Stimulated activated naive CD8-positive, alpha-beta T cell treated with anti-CD3 and anti-CD28 coated beads, Interleukin-15, amount 100 ng/mL, for 72 hours (primary cell): ENCODE results near the gene SLX4IP.

ENCODE experiments used
- ATAC-seq: fragments of 150-1000 bp; cut with Tn5 transposase; 2 replicates; pipeline ENCODE4 v1.10.0; 2021; ENCODE audit warnings: mild to moderate bottlenecking, moderate library complexity
- DNase-seq, 2 donors: peaks; one replicate each; pipeline ENCODE4 v3.0.0; 2021 to 2022
- H3K27ac Mint-ChIP-seq, 2 donors: one replicate each; pipeline ENCODE4 v1.8.0; 2022; ENCODE audit warnings: mild to moderate bottlenecking in 2 of 2, mixed read lengths in 2 of 2, moderate library complexity in 2 of 2
- H3K27me3 Mint-ChIP-seq: one replicate; pipeline ENCODE4 v1.8.0; 2022; ENCODE audit warnings: mixed read lengths
- H3K4me1 Mint-ChIP-seq: one replicate; pipeline ENCODE4 v1.8.0; 2022; ENCODE audit warnings: mild to moderate bottlenecking, mixed read lengths
- H3K4me3 Mint-ChIP-seq, 2 donors: one replicate each; pipeline ENCODE4 v1.8.0; 2022; ENCODE audit warnings: mild to moderate bottlenecking in 2 of 2, mixed read lengths in 2 of 2, moderate library complexity in 1 of 2
- H3K9me3 Mint-ChIP-seq, 2 donors: one replicate each; pipeline ENCODE4 v1.8.0; 2022; ENCODE audit warnings: mixed read lengths in 2 of 2

SLX4IP gene

GRCh38 chr20:10565191-10565921 is 130.3 kb downstream of the SLX4IP start:
- Mint-ChIP-seq H3K27me3 (no peaks in the 10 kb centered on the region), H3K9me3 (peaks cover 0 to 8% of the 10 kb centered on the region in 2 donors), H3K4me3 (no peak overlapping the region), H3K27ac (no peak overlapping the region), H3K4me1 (peaks cover 27% of the 10 kb centered on the region)
- DNase-seq (no peak), ATAC-seq (no peak)

GRCh38 chr20:10565922-10566897 is 131.1 kb downstream of the SLX4IP start:
- peaks cover 0 to 8% of the 10 kb centered on the region in 2 donors for H3K9me3 Mint-ChIP-seq
- H3K27ac Mint-ChIP-seq = no peak overlapping the region
- H3K4me1 Mint-ChIP-seq = peaks cover 29% of the 10 kb centered on the region
- DNase-seq (no peak), ATAC-seq (no peak)
- no peaks in the 10 kb centered on the region for H3K27me3 Mint-ChIP-seq
- no peak overlapping the region for H3K4me3 Mint-ChIP-seq

GRCh38 chr20:10568032-10568431 is 132.9 kb downstream of the SLX4IP start:
- DNase-seq (no peak), ATAC-seq (no peak)
- no peak overlapping the region for H3K27ac Mint-ChIP-seq
- peaks cover 37% of the 10 kb centered on the region for H3K4me1 Mint-ChIP-seq
- H3K9me3 Mint-ChIP-seq = peaks cover 0 to 4% of the 10 kb centered on the region in 2 donors
- no peak overlapping the region for H3K4me3 Mint-ChIP-seq
- H3K27me3 Mint-ChIP-seq = no peaks in the 10 kb centered on the region

GRCh38 chr20:10571313-10571815 is 136.3 kb downstream of the SLX4IP start:
- Mint-ChIP-seq H3K27me3 (no peaks in the 10 kb centered on the region), H3K9me3 (peaks cover 0 to 4% of the 10 kb centered on the region in 2 donors), H3K4me1 (peaks cover 22% of the 10 kb centered on the region), H3K4me3 (no peak overlapping the region), H3K27ac (no peak overlapping the region)
- DNase-seq = no peak
- peak; percentile 26 for ATAC-seq

GRCh38 chr20:10572853-10573252 is 137.7 kb downstream of the SLX4IP start:
- no peaks in the 10 kb centered on the region for H3K27me3 Mint-ChIP-seq
- DNase-seq = no peak
- H3K4me3 Mint-ChIP-seq = no peak overlapping the region
- H3K27ac Mint-ChIP-seq = no peak overlapping the region
- H3K4me1 Mint-ChIP-seq = peaks cover 22% of the 10 kb centered on the region
- H3K9me3 Mint-ChIP-seq = no peaks in the 10 kb centered on the region
- no peak for ATAC-seq

- no peak for ATAC-seq
- H3K27ac Mint-ChIP-seq = no peak overlapping the region
- no peak overlapping the region for H3K4me3 Mint-ChIP-seq
- H3K4me1 Mint-ChIP-seq = peaks cover 24% of the 10 kb centered on the region
- no peaks in the 10 kb centered on the region for H3K9me3 Mint-ChIP-seq
- H3K27me3 Mint-ChIP-seq = no peaks in the 10 kb centered on the region
- DNase-seq = no peak
These were observed 138.3 kb downstream of the SLX4IP start for GRCh38 chr20:10573273-10573950.

GRCh38 chr20:10573951-10574339 is 138.8 kb downstream of the SLX4IP start:
- H3K27me3 Mint-ChIP-seq = no peaks in the 10 kb centered on the region
- no peak overlapping the region for H3K4me3 Mint-ChIP-seq
- H3K9me3 Mint-ChIP-seq = no peaks in the 10 kb centered on the region
- no peak overlapping the region for H3K27ac Mint-ChIP-seq
- DNase-seq (no peak), ATAC-seq (no peak)
- peaks cover 29% of the 10 kb centered on the region for H3K4me1 Mint-ChIP-seq

- Mint-ChIP-seq H3K27ac (no peak overlapping the region), H3K4me3 (no peak overlapping the region), H3K4me1 (peaks cover 20% of the 10 kb centered on the region), H3K9me3 (no peaks in the 10 kb centered on the region), H3K27me3 (no peaks in the 10 kb centered on the region)
- no peak for DNase-seq
- no peak for ATAC-seq
These were observed 141.4 kb downstream of the SLX4IP start for GRCh38 chr20:10576411-10577090.

- peaks cover 14% of the 10 kb centered on the region for H3K4me1 Mint-ChIP-seq
- no peak for ATAC-seq
- no peak overlapping the region for H3K4me3 Mint-ChIP-seq
- H3K27ac Mint-ChIP-seq = no peak overlapping the region
- H3K9me3 Mint-ChIP-seq = no peaks in the 10 kb centered on the region
- no peaks in the 10 kb centered on the region for H3K27me3 Mint-ChIP-seq
- DNase-seq = no peak
These were observed 142.5 kb downstream of the SLX4IP start for GRCh38 chr20:10577648-10578047.

GRCh38 chr20:10578607-10579006 is 143.5 kb downstream of the SLX4IP start:
- H3K9me3 Mint-ChIP-seq = no peaks in the 10 kb centered on the region
- H3K27ac Mint-ChIP-seq = no peak overlapping the region
- no peaks in the 10 kb centered on the region for H3K27me3 Mint-ChIP-seq
- DNase-seq = no peak
- no peak overlapping the region for H3K4me3 Mint-ChIP-seq
- peak; percentile 89 for ATAC-seq
- H3K4me1 Mint-ChIP-seq = peaks cover 8% of the 10 kb centered on the region

- Mint-ChIP-seq H3K9me3 (no peaks in the 10 kb centered on the region), H3K4me1 (peaks cover 8% of the 10 kb centered on the region), H3K27ac (no peak overlapping the region), H3K27me3 (no peaks in the 10 kb centered on the region), H3K4me3 (no peak overlapping the region)
- no peak for DNase-seq
- ATAC-seq = no peak
These were observed 144.8 kb downstream of the SLX4IP start for GRCh38 chr20:10579942-10580341.

GRCh38 chr20:10580700-10581099 is 145.6 kb downstream of the SLX4IP start:
- Mint-ChIP-seq H3K4me1 (peaks cover 8% of the 10 kb centered on the region), H3K27me3 (no peaks in the 10 kb centered on the region)
- no peak for ATAC-seq

GRCh38 chr20:10581823-10582222 is 146.7 kb downstream of the SLX4IP start:
- H3K9me3 Mint-ChIP-seq = peaks cover 0 to 9% of the 10 kb centered on the region in 2 donors
- DNase-seq (no peak), ATAC-seq (no peak)
- peaks cover 8% of the 10 kb centered on the region for H3K4me1 Mint-ChIP-seq
- no peak overlapping the region for H3K4me3 Mint-ChIP-seq
- no peak overlapping the region for H3K27ac Mint-ChIP-seq
- no peaks in the 10 kb centered on the region for H3K27me3 Mint-ChIP-seq

More at GRCh38 chr20:10580700-10581099, 145.6 kb downstream of the SLX4IP start:
- H3K4me3 Mint-ChIP-seq = no peak overlapping the region
- H3K27ac Mint-ChIP-seq = no peak overlapping the region
- H3K9me3 Mint-ChIP-seq = peaks cover 0 to 2% of the 10 kb centered on the region in 2 donors
- DNase-seq = no peak

GRCh38 chr20:10584371-10584770 is 149.3 kb downstream of the SLX4IP start:
- no peak for DNase-seq
- Mint-ChIP-seq H3K4me1 (no peaks in the 10 kb centered on the region), H3K4me3 (no peak overlapping the region), H3K27me3 (no peaks in the 10 kb centered on the region), H3K9me3 (peaks cover 0 to 9% of the 10 kb centered on the region in 2 donors), H3K27ac (peak overlapping the region in 1 of 2 donors; percentile 29)
- no peak for ATAC-seq

GRCh38 chr20:10585308-10585707 is 150.2 kb downstream of the SLX4IP start:
- no peak for DNase-seq
- peaks cover 0 to 9% of the 10 kb centered on the region in 2 donors for H3K9me3 Mint-ChIP-seq
- H3K4me3 Mint-ChIP-seq = no peak overlapping the region
- H3K27me3 Mint-ChIP-seq = no peaks in the 10 kb centered on the region
- no peak overlapping the region for H3K27ac Mint-ChIP-seq
- no peak for ATAC-seq
- H3K4me1 Mint-ChIP-seq = no peaks in the 10 kb centered on the region
